C4-2B (cell line): Measurements from ENCODE around the gene SLC16A8.

Experiments
- H3K27ac ChIP-seq: fragments of 450-650 bp; 2 replicates; pipeline ENCODE4 v1.5.1; 2017
- CTCF ChIP-seq: fragments of 450-650 bp; conservative IDR thresholded peaks from 2 replicates; pipeline ENCODE4 v1.5.1; 2017; ENCODE audit warnings: mild to moderate bottlenecking
- ZFX ChIP-seq: fragments of 450-650 bp; IDR thresholded peaks from 2 replicates; pipeline ENCODE4 v1.6.1; 2017

The SLC16A8 gene

GRCh38 chr22:38029901-38030300 lies 54.1 kb downstream of the SLC16A8 start:
- H3K27ac ChIP-seq = no peak overlapping the region
- TF ChIP-seq CTCF (no peak), ZFX (no peak)

GRCh38 chr22:38029370-38029769 lies 54.6 kb downstream of the SLC16A8 start:
- no peak overlapping the region for H3K27ac ChIP-seq
- TF ChIP-seq CTCF (no peak), ZFX (no peak)

GRCh38 chr22:38028344-38029130 lies 55.4 kb downstream of the SLC16A8 start:
- TF ChIP-seq CTCF = no peak
- no peak overlapping the region for H3K27ac ChIP-seq
